Measurements from ENCODE around the gene MAPK4. TPM values are rescaled to one million over a fixed set of nuclear protein-coding genes. Genes with fewer than 3 reads are reported as not detected.

Gene MAPK4
- total RNA-seq, 6 donors from 2014 or later: 1.0 to 12.0 (median 6.7) TPM

DNA sequence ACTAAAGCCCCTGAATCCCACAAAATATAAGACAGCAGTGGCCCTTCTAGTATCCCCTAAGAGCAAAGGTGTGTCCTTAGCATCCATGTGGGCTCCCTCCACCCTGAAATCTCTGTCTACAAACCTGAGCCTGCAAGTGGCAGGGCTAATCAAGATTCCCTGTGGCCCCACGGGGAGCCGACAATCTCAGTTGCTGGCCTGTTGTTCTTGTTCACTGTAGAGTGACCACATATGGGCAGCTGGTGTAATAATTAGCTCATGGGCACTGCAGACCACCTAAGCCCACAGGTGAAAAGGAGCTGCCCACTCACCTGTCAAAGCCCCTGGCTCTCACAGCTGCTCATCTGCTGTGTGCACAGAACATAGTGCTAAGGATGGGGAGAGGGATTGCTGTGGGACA, 157.7 kb downstream of the MAPK4 start:
- Histone ChIP-seq H3K36me3 (no peaks in the 10 kb centered on the region), H3K27me3 (no peaks in the 10 kb centered on the region), H3K27ac (no peak overlapping the region), H3K4me3 (no peak overlapping the region), H3K9me3 (no peaks in the 10 kb centered on the region), H3K4me1 (no peaks in the 10 kb centered on the region)
- no peak for DNase-seq
- no peak for ATAC-seq (ENCODE audit: low FRiP score in 2 of 2)
- WGBS, 2 donors: 100% methylated on average over 2 of the region's 2 CpGs
- TF ChIP-seq POLR2AphosphoS5 (IDR thresholded peaks at IDR 0.05): no peak
- no peak for TF ChIP-seq CTCF (IDR thresholded peaks at IDR 0.05)
- TF ChIP-seq POLR2A (IDR thresholded peaks at IDR 0.05): no peak
- TF ChIP-seq EP300 (IDR thresholded peaks at IDR 0.05): no peak

DNA sequence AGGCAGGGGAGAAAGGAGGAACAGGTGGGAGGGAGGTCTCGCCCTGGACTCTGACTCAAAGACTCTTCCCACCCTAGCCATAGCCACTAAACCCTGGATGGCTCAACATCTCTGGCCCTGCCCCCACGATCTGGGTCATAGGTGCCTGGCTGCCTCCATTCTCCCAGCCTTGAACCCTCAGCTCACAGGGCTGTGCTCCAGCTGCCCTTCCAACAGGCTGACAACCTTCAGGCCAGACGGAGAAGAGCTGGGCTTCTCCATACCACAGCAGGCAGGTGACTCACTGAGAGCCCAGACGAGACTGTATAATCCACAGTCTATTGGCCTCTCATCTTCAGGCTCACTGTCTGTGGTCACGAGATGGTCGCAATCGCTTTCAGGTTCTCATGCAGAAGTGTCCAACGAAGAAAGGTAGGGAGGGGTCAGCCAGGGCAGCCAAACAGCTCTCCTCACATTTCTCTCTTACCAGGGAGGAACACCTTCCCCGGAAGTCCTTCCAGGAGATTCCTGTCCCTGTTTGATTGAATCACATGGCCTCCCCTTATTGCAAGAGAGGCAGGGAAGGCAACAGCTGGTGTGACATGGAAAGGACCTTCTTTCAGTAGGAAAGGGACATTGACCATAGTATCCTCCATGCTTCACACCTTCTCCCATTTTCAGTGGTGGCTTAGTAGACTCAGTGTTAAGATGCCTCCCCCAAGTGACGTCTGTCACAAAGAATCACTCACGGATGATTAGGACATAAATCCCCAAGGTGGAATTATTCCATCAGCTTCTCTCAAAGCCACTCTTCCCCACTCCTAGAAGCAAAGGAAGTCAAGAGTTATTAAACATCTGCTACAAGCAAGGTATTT, 159.8 kb downstream of the MAPK4 start:
- Histone ChIP-seq H3K36me3 (no peaks in the 10 kb centered on the region), H3K27ac (no peak overlapping the region), H3K4me3 (no peak overlapping the region), H3K4me1 (no peaks in the 10 kb centered on the region), H3K27me3 (no peaks in the 10 kb centered on the region), H3K9me3 (no peaks in the 10 kb centered on the region)
- ATAC-seq (ENCODE audit: low FRiP score in 2 of 2): no peak
- WGBS, 2 donors: 82 to 90% methylated on average over 6 to 11 of the region's 11 CpGs
- no peak for DNase-seq
- no peak for TF ChIP-seq POLR2A (IDR thresholded peaks at IDR 0.05)
- no peak for TF ChIP-seq EP300 (IDR thresholded peaks at IDR 0.05)
- no peak for TF ChIP-seq POLR2AphosphoS5 (IDR thresholded peaks at IDR 0.05)
- no peak for TF ChIP-seq CTCF (IDR thresholded peaks at IDR 0.05)

GRCh38 chr18:50720325-50720674, 160.4 kb downstream of the MAPK4 start:
- H3K4me3 ChIP-seq: no peak overlapping the region
- H3K9me3 ChIP-seq: no peaks in the 10 kb centered on the region

DNA sequence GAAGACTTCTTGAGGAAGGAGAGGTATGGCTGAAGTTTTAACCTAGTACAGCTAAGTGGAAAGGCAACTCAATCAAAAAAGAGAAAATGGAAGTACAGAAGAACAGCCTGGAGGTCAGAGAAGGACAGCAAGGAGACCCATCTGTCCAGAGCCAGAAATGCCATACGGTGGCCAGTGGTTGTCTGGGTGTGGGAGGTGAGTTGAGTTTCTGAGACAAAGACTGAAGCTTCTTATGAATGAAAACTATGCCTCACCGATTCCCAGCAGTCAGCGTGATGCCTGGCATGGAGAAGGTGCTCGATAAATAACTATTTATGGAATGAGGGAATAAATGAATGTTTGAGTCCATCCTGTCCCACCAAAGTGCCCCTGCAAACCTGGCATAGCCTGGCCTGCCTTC, 161.1 kb downstream of the MAPK4 start:
- Histone ChIP-seq H3K27me3 (no peaks in the 10 kb centered on the region), H3K9me3 (no peaks in the 10 kb centered on the region), H3K36me3 (no peaks in the 10 kb centered on the region), H3K4me1 (no peaks in the 10 kb centered on the region), H3K4me3 (no peak overlapping the region), H3K27ac (no peak overlapping the region)
- no peak for DNase-seq
- ATAC-seq (ENCODE audit: low FRiP score in 2 of 2): no peak
- TF ChIP-seq POLR2A (IDR thresholded peaks at IDR 0.05) (no peak), CTCF (IDR thresholded peaks at IDR 0.05) (no peak), POLR2AphosphoS5 (IDR thresholded peaks at IDR 0.05) (no peak), EP300 (IDR thresholded peaks at IDR 0.05) (no peak)
- WGBS, 2 donors: 94 to 98% methylated on average over 4 of the region's 4 CpGs

More at GRCh38 chr18:50720325-50720674, 160.4 kb downstream of the MAPK4 start:
- Histone ChIP-seq H3K27ac (no peak overlapping the region), H3K27me3 (no peaks in the 10 kb centered on the region), H3K36me3 (no peaks in the 10 kb centered on the region), H3K4me1 (no peaks in the 10 kb centered on the region)
- ATAC-seq (ENCODE audit: low FRiP score in 2 of 2) (peak in 1 of 2 donors; percentile 18), DNase-seq (no peak)
- 73 to 84% methylated on average over 4 of the region's 4 CpGs for WGBS, 2 donors
- TF ChIP-seq EP300 (IDR thresholded peaks at IDR 0.05): no peak
- TF ChIP-seq POLR2A (IDR thresholded peaks at IDR 0.05): no peak
- no peak for TF ChIP-seq CTCF (IDR thresholded peaks at IDR 0.05)
- TF ChIP-seq POLR2AphosphoS5 (IDR thresholded peaks at IDR 0.05): no peak

Measured in upper lobe of left lung (tissue), 6 donors.